IPS-18a (cell line): Measurements from ENCODE around the gene SUSD3.
"Not testable (repeated sequence)": the region's sequence is repeated elsewhere in the genome, so short reads cannot be mapped to it uniquely, and the experiment has no call there.

Source experiments
- H3K27ac ChIP-seq: one replicate; pipeline ENCODE4 v1.5.1; 2013; ENCODE audit warnings: low read length
- H3K27me3 ChIP-seq: one replicate; pipeline ENCODE4 v1.6.1; 2013; ENCODE audit warnings: mild to moderate bottlenecking, low read length; ENCODE audit not compliant: control insufficient read depth, insufficient read depth
- H3K36me3 ChIP-seq: one replicate; pipeline ENCODE4 v1.6.1; 2013; ENCODE audit warnings: low read depth, low read length; ENCODE audit not compliant: control insufficient read depth
- H3K4me1 ChIP-seq: one replicate; pipeline ENCODE4 v1.6.1; 2013; ENCODE audit warnings: low read depth, low read length; ENCODE audit not compliant: control insufficient read depth
- H3K4me3 ChIP-seq: one replicate; pipeline ENCODE4 v1.5.1; 2013; ENCODE audit warnings: low read length
- H3K9ac ChIP-seq: one replicate; pipeline ENCODE4 v1.6.1; 2013; ENCODE audit warnings: mild to moderate bottlenecking, low read length, moderate library complexity
- H3K9me3 ChIP-seq: one replicate; pipeline ENCODE4 v1.6.1; 2013; ENCODE audit warnings: low read depth, low read length; ENCODE audit not compliant: control insufficient read depth

Gene SUSD3

DNA sequence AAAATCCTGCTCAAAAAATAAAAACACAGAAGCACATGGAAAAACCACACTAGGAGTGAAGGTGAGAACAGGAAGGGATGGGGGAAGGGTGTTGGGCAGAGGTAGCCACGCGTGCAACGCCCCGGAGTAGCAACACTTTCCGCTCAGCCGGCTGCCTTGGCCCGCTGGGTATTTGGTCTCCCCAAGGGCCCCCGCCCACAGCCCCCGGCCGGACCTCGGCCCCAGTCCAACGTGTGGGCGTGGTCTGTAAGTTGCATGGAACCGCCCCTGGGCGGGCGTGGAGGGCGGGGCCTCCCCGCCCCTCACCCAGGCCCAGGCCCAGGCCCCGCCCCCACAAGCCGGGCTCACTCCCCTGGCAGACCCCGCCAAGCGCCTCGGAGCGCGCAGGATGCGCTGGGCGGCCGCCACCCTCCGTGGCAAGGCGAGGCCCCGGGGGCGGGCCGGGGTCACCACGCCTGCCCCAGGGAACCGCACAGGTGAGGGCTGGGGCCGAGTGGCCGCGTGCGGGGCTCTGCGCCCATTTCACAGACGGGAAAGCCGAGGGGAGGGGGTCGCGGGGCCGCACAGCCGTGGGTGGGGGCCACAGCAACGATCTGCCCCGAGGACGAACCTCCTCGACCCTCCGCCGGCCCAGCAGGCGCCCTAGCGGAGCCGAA lies at the start of gene SUSD3:
Gene SUSD3, plus strand, starts transcription at position 347 of the 656 bp plus-strand sequence. Its CDS starts 42 bp downstream, at position 389.
- Histone ChIP-seq H3K4me1 (peaks cover 23% of the 10 kb centered on the region), H3K9me3 (no peaks in the 10 kb centered on the region), H3K27me3 (peaks cover 10% of the 10 kb centered on the region), H3K36me3 (no peaks in the 10 kb centered on the region), H3K27ac (no peak within 1 kb of the TSS), H3K4me3 (peak within 1 kb of the TSS; percentile 44), H3K9ac (no peak within 1 kb of the TSS)

DNA sequence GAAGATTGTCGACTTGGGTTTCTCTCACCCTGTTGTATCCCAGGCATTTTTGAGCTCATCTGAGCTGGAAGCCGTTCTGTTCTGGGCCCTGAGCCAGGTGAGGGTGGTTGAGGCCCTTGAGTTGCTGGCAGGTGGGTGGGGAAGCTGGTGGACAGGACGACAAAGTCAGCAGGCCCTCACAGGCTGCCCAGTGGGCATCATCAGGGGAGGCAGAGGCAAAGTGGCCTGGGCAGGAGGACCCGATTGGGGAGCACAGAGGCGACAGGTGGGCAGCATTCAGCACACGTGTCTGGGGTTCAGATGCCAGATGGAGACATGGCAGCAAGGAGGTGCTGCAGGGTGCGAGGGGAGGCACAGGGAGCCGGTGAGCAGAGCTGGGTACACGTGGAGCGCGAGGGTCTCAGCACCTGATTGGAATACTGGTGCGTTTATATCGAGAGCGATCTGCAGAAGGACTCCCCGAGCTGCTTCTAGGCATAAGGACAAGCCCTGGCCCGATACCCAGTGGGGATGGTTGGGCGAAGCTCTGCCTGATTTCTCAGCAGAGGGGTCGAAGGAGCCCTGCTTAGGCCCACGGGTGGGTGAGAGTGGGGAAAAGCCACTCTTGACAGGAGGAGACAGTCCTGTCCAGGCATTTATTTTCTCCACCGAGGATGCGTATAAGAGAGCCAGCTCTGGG lies 49.0 kb upstream of the SUSD3 start:
- Histone ChIP-seq H3K9me3 (no peaks in the 10 kb centered on the region), H3K9ac (no peak overlapping the region), H3K27me3 (no peaks in the 10 kb centered on the region), H3K36me3 (no peaks in the 10 kb centered on the region), H3K27ac (no peak overlapping the region), H3K4me1 (peaks cover 5% of the 10 kb centered on the region), H3K4me3 (no peak overlapping the region)

DNA sequence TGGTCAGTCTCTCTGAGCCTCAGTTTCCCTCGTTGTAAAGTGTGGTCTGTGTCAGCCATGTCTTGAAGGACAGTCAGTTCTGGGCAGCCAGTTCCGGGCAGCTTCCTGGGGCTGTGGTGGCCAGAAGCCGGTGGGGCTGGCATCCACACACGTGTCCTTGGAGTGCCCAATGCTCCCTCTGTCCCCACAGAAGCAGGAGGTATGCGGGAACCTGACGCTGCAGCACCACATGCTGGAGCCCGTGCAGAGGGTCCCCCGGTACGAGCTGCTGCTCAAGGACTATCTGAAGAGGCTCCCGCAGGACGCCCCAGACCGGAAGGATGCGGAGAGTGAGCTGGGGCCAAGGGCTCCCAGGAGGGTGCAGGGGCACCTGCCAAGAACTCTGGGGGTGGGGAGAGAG lies 48.4 kb upstream of the SUSD3 start:
- H3K27me3 ChIP-seq, result no peaks in the 10 kb centered on the region
- H3K9me3 ChIP-seq, result no peaks in the 10 kb centered on the region
- no peak overlapping the region for H3K27ac ChIP-seq
- no peak overlapping the region for H3K4me3 ChIP-seq
- H3K4me1 ChIP-seq, result peaks cover 5% of the 10 kb centered on the region
- no peaks in the 10 kb centered on the region for H3K36me3 ChIP-seq
- H3K9ac ChIP-seq, result no peak overlapping the region

DNA sequence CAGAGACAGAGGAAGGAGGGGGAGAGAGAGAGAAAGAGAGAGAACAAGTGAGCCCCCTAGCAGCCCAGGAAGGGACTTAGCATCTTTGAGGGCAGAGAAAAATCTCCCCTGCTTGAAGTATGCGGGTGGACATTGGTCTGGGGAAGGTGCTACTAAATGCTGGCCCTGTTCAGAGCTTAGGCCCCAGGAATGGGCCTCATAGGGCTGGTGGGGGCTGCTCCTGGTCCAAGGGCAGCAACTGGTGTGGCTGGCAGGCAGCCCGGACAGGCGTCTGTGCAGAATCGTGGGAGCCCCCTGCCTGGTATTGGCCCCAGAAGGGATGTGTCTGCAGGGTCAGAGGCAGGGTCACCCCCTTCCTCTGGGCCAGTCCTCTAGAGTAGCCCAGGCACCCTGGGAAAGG lies 47.8 kb upstream of the SUSD3 start:
- Histone ChIP-seq H3K36me3 (no peaks in the 10 kb centered on the region), H3K9me3 (no peaks in the 10 kb centered on the region), H3K9ac (no peak overlapping the region), H3K27ac (no peak overlapping the region), H3K4me1 (peaks cover 5% of the 10 kb centered on the region), H3K4me3 (no peak overlapping the region), H3K27me3 (no peaks in the 10 kb centered on the region)

DNA sequence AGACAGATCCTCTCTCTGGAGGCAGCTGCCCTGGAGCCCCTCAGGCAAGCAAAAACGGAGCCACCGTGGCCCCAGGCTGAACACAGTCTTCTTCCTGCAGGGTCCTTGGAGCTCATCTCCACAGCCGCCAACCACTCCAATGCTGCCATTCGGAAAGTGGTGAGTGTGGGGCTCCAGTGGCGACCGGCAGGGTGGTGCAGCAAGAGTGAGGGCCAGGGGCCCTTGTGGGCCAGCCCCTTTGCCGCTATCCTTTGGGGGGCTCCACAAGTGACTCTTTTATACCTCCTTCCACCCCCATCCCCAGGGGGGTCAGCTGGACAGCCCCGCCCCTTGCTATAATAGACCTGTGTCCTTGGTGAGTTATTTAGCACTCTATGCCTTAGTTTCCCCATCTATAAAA lies 47.4 kb upstream of the SUSD3 start:
- no peak overlapping the region for H3K4me3 ChIP-seq
- no peak overlapping the region for H3K9ac ChIP-seq
- no peaks in the 10 kb centered on the region for H3K9me3 ChIP-seq
- peaks cover 5% of the 10 kb centered on the region for H3K4me1 ChIP-seq
- no peaks in the 10 kb centered on the region for H3K27me3 ChIP-seq
- H3K36me3 ChIP-seq, result no peaks in the 10 kb centered on the region
- no peak overlapping the region for H3K27ac ChIP-seq

- Histone ChIP-seq H3K36me3 (no peaks in the 10 kb centered on the region), H3K9me3 (no peaks in the 10 kb centered on the region), H3K27me3 (no peaks in the 10 kb centered on the region), H3K4me3 (no peak overlapping the region), H3K4me1 (peaks cover 9% of the 10 kb centered on the region), H3K9ac (no peak overlapping the region), H3K27ac (no peak overlapping the region)
These were observed 45.3 kb upstream of the SUSD3 start for GRCh38 chr9:93012963-93013855.

DNA sequence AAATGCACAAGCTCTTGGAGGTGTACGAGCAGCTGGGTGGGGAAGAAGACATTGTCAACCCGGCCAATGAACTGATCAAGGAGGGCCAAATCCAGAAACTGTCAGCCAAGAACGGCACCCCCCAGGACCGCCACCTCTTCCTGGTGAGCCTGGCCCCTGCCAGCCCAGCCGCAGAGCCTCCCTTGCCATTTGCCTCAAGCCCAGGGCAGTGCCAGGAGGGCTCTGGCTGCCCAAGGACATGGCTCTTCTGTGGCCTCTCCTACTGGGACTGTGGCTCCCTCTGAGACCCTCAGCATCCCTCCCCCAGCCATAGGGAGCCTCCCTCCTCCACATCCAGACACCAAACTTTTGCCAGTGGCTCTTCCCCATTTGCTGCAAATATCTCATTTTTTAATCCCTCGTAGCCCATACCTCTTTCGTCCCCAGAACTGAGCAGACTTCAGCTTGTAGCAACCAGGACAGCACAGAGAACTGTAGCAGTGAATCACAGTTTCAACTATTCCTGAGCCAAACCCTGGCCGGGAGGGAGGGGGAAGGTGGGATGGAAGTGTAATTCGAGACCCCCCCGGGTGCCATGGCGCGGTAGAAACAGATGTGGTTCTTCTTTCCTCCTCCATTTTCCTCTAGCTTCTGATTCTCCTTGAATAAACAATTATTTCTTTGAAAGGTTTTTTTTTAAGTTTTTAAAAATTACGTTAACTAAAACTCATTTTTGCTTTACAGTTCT lies 44.5 kb upstream of the SUSD3 start:
- Histone ChIP-seq H3K27ac (no peak overlapping the region), H3K27me3 (no peaks in the 10 kb centered on the region), H3K9me3 (no peaks in the 10 kb centered on the region), H3K4me3 (no peak overlapping the region), H3K4me1 (peaks cover 13% of the 10 kb centered on the region), H3K9ac (no peak overlapping the region), H3K36me3 (no peaks in the 10 kb centered on the region)

- not testable (repeated sequence) for H3K27me3 ChIP-seq, H3K4me3 ChIP-seq, H3K9me3 ChIP-seq, H3K36me3 ChIP-seq, H3K27ac ChIP-seq, H3K9ac ChIP-seq
- peaks cover 13% of the 10 kb centered on the region for H3K4me1 ChIP-seq
These were observed 43.3 kb upstream of the SUSD3 start for GRCh38 chr9:93015190-93015589.

- Histone ChIP-seq H3K4me3 (no peak overlapping the region), H3K9me3 (no peaks in the 10 kb centered on the region), H3K36me3 (no peaks in the 10 kb centered on the region), H3K9ac (no peak overlapping the region), H3K27ac (no peak overlapping the region), H3K27me3 (no peaks in the 10 kb centered on the region), H3K4me1 (peaks cover 13% of the 10 kb centered on the region)
These were observed 40.9 kb upstream of the SUSD3 start for GRCh38 chr9:93017621-93018020.

GRCh38 chr9:93020151-93020550 lies 38.4 kb upstream of the SUSD3 start:
- Histone ChIP-seq H3K9ac (no peak overlapping the region), H3K27ac (no peak overlapping the region), H3K4me3 (no peak overlapping the region), H3K4me1 (peaks cover 8% of the 10 kb centered on the region), H3K9me3 (no peaks in the 10 kb centered on the region), H3K27me3 (no peaks in the 10 kb centered on the region), H3K36me3 (no peaks in the 10 kb centered on the region)
